GM18520 (cell line): Measurements from ENCODE around the gene WNT7B.

Source experiments
- ATAC-seq: cut with Tn5 transposase; IDR thresholded peaks from one replicate; pipeline ENCODE4 v1.9.1; 2021; ENCODE audit not compliant: unreplicated experiment

The WNT7B gene

GRCh38 chr22:45977003-45977411, at the start of gene WNT7B:
Gene WNT7B (minus strand): TSS chr22:45977162. CDS start chr22:45976754, 408 bp downstream.
- no peak for ATAC-seq

GRCh38 chr22:46025973-46026898, 49.3 kb upstream of the WNT7B start:
- ATAC-seq = no peak

- no peak for ATAC-seq
Measured at GRCh38 chr22:46025225-46025972, 48.4 kb upstream of the WNT7B start.

GRCh38 chr22:46024136-46024840, 47.3 kb upstream of the WNT7B start:
- ATAC-seq = no peak

GRCh38 chr22:46023558-46023981, 46.6 kb upstream of the WNT7B start:
- ATAC-seq = no peak

GRCh38 chr22:46022881-46023512, 46.0 kb upstream of the WNT7B start:
- no peak for ATAC-seq

- no peak for ATAC-seq
Measured at GRCh38 chr22:46021577-46021976, 44.6 kb upstream of the WNT7B start.

GRCh38 chr22:46019351-46019750, 42.4 kb upstream of the WNT7B start:
- no peak for ATAC-seq

- no peak for ATAC-seq
Measured at GRCh38 chr22:46018859-46019258, 41.9 kb upstream of the WNT7B start.

- ATAC-seq = no peak
Measured at GRCh38 chr22:46017166-46017565, 40.2 kb upstream of the WNT7B start.

GRCh38 chr22:46013460-46014416, 36.8 kb upstream of the WNT7B start:
- ATAC-seq = peak; percentile 48

GRCh38 chr22:46012881-46013281, 35.9 kb upstream of the WNT7B start:
- no peak for ATAC-seq

GRCh38 chr22:46012182-46012880, 35.4 kb upstream of the WNT7B start:
- no peak for ATAC-seq

- no peak for ATAC-seq
Measured at GRCh38 chr22:46011627-46012181, 34.7 kb upstream of the WNT7B start.

- no peak for ATAC-seq
Measured at GRCh38 chr22:46010951-46011626, 34.1 kb upstream of the WNT7B start.

- ATAC-seq = no peak
Measured at GRCh38 chr22:46010207-46010867, 33.4 kb upstream of the WNT7B start.

- no peak for ATAC-seq
Measured at GRCh38 chr22:46009730-46010129, 32.8 kb upstream of the WNT7B start.
